T-cell (primary cell): ENCODE results near the gene TMEM82. TPM values are rescaled to one million over a fixed set of nuclear protein-coding genes. Genes with fewer than 3 reads are reported as not detected.

Source experiments
- ATAC-seq, 4 experiments: fragments of 200-7000 bp in 3 of 4; fragments of 150-1000 bp in 1 of 4; cut with Tn5 transposase; replicated peaks in 1 of 4; 1 replicate in 3 of 4; 2 replicates in 1 of 4; pipeline ENCODE4 v1.10.0; 2021; ENCODE audit warnings: moderate library complexity in 3 of 4, mild to moderate bottlenecking in 2 of 4, moderate number of reproducible peaks in 1 of 4
- CTCF ChIA-PET, 2 donors: fragments of 300-600 bp; sonication (Branson Sonifier 250); formaldehyde crosslinking; loops; one replicate each; lab custom pipeline; 2022; ENCODE audit warnings: antibody characterized with exemption in 2 of 2; lab: Charles Lee
- POLR2A ChIA-PET, 2 donors: fragments of 300-600 bp; sonication (Branson Sonifier 250); formaldehyde crosslinking; loops; one replicate each; lab custom pipeline; 2022; ENCODE audit warnings: antibody characterized with exemption in 2 of 2; lab: Charles Lee
- DNase-seq, 35 experiments: peaks; one replicate each; pipeline versions ENCODE4 v3.0.0 to v3.0.0-alpha.2; 2013 to 2023
- H3K27ac ChIP-seq: one replicate; pipeline ENCODE4 v1.5.1; 2013; ENCODE audit warnings: low read length
- H3K27me3 ChIP-seq, 2 experiments: replicated peaks in 1 of 2; 1 replicate in 1 of 2; 2 replicates in 1 of 2; pipeline versions ENCODE4 v1.6.1 to v1.7.0; 2013; ENCODE audit warnings: low read length in 1 of 2, mixed read lengths in 1 of 2; ENCODE audit not compliant: control insufficient read depth in 2 of 2, insufficient read depth in 2 of 2; ENCODE audit errors: extremely low read depth in 1 of 2
- H3K36me3 ChIP-seq, 2 donors: 1 replicate in 1 of 2; 2 replicates in 1 of 2; pipeline versions ENCODE4 v1.6.1 to v1.7.0; 2013; ENCODE audit warnings: low read length in 1 of 2; ENCODE audit not compliant: control insufficient read depth in 2 of 2, insufficient read depth in 1 of 2; ENCODE audit errors: extremely low read depth in 1 of 2
- H3K4me1 ChIP-seq, 2 experiments: 1 replicate in 1 of 2; 2 replicates in 1 of 2; pipeline versions ENCODE4 v1.6.1 to v1.7.0; 2013; ENCODE audit warnings: low read length in 2 of 2, mixed read lengths in 1 of 2; ENCODE audit not compliant: insufficient read depth in 2 of 2, control insufficient read depth in 1 of 2; ENCODE audit errors: extremely low read depth in 1 of 2
- H3K4me3 ChIP-seq, 2 donors: 1 replicate in 1 of 2; 2 replicates in 1 of 2; pipeline versions ENCODE4 v1.5.1 to v1.7.0; 2013; ENCODE audit warnings: mild to moderate bottlenecking in 2 of 2, low read length in 1 of 2, moderate library complexity in 1 of 2; ENCODE audit not compliant: control insufficient read depth in 1 of 2; ENCODE audit errors: extremely low read depth in 1 of 2
- H3K9me3 ChIP-seq: 2 replicates; pipeline ENCODE4 v1.7.0; 2013
- H3K27ac Mint-ChIP-seq, 2 donors: one replicate each; pipeline ENCODE4 v1.8.0; 2020 to 2021; ENCODE audit warnings: mild to moderate bottlenecking in 2 of 2, mixed read lengths in 2 of 2
- H3K27me3 Mint-ChIP-seq, 2 donors: one replicate each; pipeline ENCODE4 v1.8.0; 2021 to 2022; ENCODE audit warnings: mixed read lengths in 2 of 2
- H3K36me3 Mint-ChIP-seq: one replicate; pipeline ENCODE4 v1.8.0; 2021; ENCODE audit warnings: mixed read lengths
- H3K4me1 Mint-ChIP-seq, 3 donors: one replicate each; pipeline ENCODE4 v1.8.0; 2020 to 2022; ENCODE audit warnings: mixed read lengths in 3 of 3, mild to moderate bottlenecking in 1 of 3
- H3K4me3 Mint-ChIP-seq, 3 donors: one replicate each; pipeline ENCODE4 v1.8.0; 2020 to 2022; ENCODE audit warnings: mild to moderate bottlenecking in 3 of 3, mixed read lengths in 3 of 3, moderate library complexity in 3 of 3
- H3K9me3 Mint-ChIP-seq, 3 donors: one replicate each; pipeline ENCODE4 v1.8.0; 2020 to 2022; ENCODE audit warnings: mixed read lengths in 3 of 3
- WGBS: methylation state at CpG from one replicate; pipeline ENCODE4 v1.1.5; 2013; ENCODE audit warnings: missing lambda C conversion rate; ENCODE audit not compliant: insufficient coverage; 5-methylcytosine and 5-hydroxymethylcytosine counted together
- total RNA-seq, 35 experiments: library from RNA in 6 of 35; stranded (reverse) in 6 of 35; fragments of 120-200 nt in 1 of 35; gene quantifications; one replicate each; pipeline versions ENCODE4 v1.2.1 to v1.2.4 and lab custom pipeline; 2013 to 2026

The TMEM82 gene
- total RNA-seq, 5 donors from 2014 or later (not counting 1 experiment from before 2014, with no cell fraction given): not detected

DNA sequence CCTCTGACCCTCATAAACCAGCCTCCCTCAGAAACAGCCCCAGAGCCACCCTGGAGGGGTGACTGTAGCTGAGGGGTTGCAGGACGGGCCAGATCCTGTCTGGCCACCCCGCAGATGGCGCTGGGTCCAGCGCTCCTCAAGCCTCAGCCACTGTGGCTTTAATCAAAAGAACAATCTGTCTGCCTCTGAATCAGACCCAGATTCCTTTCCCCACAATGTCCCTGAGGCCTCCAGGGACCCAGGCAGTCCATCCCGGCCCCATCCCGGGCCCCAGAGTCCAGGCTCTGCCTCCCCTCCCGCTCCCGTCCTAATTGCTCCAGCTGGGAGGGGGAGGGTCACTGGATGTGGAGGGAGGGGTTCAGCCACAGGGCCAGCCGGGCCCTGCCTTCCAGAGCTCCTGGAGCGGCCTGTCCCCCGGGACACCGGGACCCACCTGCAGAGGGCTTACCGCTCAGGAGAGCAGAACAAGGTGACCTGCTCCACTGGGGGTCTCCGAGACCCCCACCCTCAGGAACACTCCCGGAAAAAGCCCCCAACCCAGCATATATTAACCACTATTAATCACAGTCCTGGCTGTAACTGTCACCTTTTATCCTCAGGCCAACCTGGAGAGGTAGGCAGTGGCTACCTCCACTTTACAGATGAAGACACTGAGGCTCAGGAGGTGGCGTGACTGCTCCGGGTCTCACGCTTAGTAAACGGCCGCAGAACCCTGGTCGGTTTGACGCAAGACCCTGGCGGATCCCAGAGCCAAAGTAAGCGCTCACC, 15.5 kb downstream of the TMEM82 start:
- 22% methylated on average over 10 of the region's 24 CpGs for WGBS
- DNase-seq (no peak), ATAC-seq (peak in 1 of 4 experiments; percentile 13)
- Mint-ChIP-seq H3K27me3 (peaks cover 23 to 59% of the 10 kb centered on the region in 2 donors), H3K4me1 (peaks cover 14 to 23% (median 18%) of the 10 kb centered on the region in 3 donors), H3K36me3 (no peaks in the 10 kb centered on the region), H3K9me3 (no peaks in the 10 kb centered on the region), H3K27ac (no peak overlapping the region), H3K4me3 (peak overlapping the region; percentile 67 to 78 (median 68))
- H3K4me3 ChIP-seq: peak overlapping the region in 1 of 2 donors; percentile 44
- peaks cover 4 to 33% of the 10 kb centered on the region in 2 experiments for H3K4me1 ChIP-seq
- no peak overlapping the region for H3K27ac ChIP-seq
- H3K36me3 ChIP-seq: no peaks in the 10 kb centered on the region
- H3K27me3 ChIP-seq: peaks cover 14 to 65% of the 10 kb centered on the region in 2 experiments
- ChIA-PET POLR2A (interaction anchor here in 1 of 2 donors (0.5 kb wide), 1 partner anchor 9 kb away, joined by 5 read pairs; no protein-coding TSS in a partner anchor), CTCF (no interaction called here)
- H3K9me3 ChIP-seq: no peaks in the 10 kb centered on the region

DNA sequence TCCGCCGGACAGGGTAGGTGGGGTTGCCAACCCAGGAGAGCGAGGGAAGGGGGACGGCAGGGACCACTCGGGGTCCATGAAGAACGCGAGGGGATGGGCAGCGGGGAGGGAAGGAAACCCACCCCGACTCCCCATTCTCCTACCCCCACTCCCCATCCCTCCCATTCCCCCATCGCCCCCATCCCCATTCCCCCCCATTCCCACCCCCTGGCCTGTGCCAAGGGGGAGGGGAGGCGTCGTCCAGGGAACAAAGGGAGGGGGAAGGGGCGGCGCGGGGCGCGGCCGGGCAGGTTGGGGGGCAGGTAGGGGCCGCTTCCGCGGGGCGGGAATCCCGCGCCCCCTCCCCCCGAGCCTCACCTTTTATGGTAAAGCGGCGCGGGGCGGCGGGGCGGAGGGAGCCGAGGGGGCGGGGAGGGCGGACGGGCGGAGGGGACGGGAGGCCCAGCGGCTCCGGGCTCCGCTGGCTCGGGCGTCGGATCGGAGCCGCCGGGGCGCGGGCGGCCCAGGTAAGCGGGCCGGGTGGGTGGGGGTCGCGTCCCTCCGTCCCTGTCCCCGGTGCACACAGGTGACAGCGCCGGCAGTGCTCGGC, 16.1 kb downstream of the TMEM82 start, which contains the start of gene FBLIM1:
FBLIM1 (plus strand) TSS at position 453 of the 589 bp plus-strand sequence. CDS start 6,189 bp downstream, outside the sequence.
- Mint-ChIP-seq H3K27me3 (peaks cover 23 to 55% of the 10 kb centered on the region in 2 donors), H3K4me1 (peaks cover 14 to 23% (median 18%) of the 10 kb centered on the region in 3 donors), H3K4me3 (peak within 1 kb of the TSS; percentile 67 to 78 (median 68)), H3K27ac (no peak within 1 kb of the TSS), H3K9me3 (no peaks in the 10 kb centered on the region), H3K36me3 (no peaks in the 10 kb centered on the region)
- H3K27me3 ChIP-seq: peaks cover 14 to 65% of the 10 kb centered on the region in 2 experiments
- no peaks in the 10 kb centered on the region for H3K36me3 ChIP-seq
- CTCF ChIA-PET: no interaction called here
- peaks cover 4 to 33% of the 10 kb centered on the region in 2 experiments for H3K4me1 ChIP-seq
- 4% methylated on average over 23 of the region's 58 CpGs for WGBS
- POLR2A ChIA-PET: no interaction called here
- peak; percentile 52 to 65 (median 57) for ATAC-seq
- no peaks in the 10 kb centered on the region for H3K9me3 ChIP-seq
- H3K4me3 ChIP-seq: peak within 1 kb of the TSS in 1 of 2 donors; percentile 57
- H3K27ac ChIP-seq: no peak within 1 kb of the TSS
- peak in 1 of 35 experiments; percentile 13 for DNase-seq

DNA sequence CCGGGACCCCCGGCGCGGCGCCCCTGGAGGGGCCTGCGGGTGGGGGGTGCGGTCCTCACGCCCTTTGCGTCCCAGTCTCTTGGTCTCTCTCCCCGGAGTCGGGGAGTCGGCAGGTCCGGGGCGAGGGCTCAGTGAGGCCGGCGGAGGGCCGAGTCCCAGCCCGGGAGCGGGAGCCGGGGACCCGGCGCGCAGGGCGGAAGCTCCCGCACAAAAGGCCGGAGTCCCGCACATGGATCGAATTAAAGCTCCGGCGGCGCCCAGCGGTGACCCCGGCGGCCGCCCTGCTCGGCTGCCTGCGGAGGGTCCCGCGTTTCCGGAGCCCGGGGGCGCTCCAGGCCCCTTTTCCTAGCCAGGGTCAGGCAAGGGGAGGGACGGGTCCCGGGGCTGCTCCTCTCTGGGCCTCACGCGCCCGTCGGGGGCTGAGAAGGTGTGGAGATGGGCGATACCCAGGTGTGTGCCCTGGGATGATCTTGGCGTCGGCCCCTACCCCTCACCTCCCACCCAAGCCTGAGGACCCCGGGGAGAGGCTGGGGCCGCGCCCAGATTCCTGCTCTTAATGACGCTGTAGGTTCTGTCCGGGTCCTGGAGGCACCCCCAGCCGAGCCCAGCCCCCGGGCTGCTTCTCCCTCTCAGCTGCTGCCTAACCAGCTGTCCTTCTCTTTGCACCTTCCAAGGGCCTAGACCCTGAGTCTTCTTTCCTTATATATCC, 16.8 kb downstream of the TMEM82 start:
- Histone ChIP-seq H3K9me3 (no peaks in the 10 kb centered on the region), H3K4me1 (peaks cover 4 to 33% of the 10 kb centered on the region in 2 experiments), H3K27ac (no peak overlapping the region), H3K4me3 (peak overlapping the region in 1 of 2 donors; percentile 57), H3K36me3 (no peaks in the 10 kb centered on the region), H3K27me3 (peaks cover 14 to 63% of the 10 kb centered on the region in 2 experiments)
- ChIA-PET CTCF (no interaction called here), POLR2A (no interaction called here)
- Mint-ChIP-seq H3K9me3 (no peaks in the 10 kb centered on the region), H3K36me3 (no peaks in the 10 kb centered on the region), H3K4me3 (peak overlapping the region; percentile 46 to 57 (median 53)), H3K4me1 (peaks cover 14 to 23% (median 18%) of the 10 kb centered on the region in 3 donors), H3K27me3 (peaks cover 23 to 57% of the 10 kb centered on the region in 2 donors), H3K27ac (no peak overlapping the region)
- 5% methylated on average over 46 of the region's 58 CpGs for WGBS
- DNase-seq (no peak), ATAC-seq (peak; percentile 36 to 45 (median 42))

DNA sequence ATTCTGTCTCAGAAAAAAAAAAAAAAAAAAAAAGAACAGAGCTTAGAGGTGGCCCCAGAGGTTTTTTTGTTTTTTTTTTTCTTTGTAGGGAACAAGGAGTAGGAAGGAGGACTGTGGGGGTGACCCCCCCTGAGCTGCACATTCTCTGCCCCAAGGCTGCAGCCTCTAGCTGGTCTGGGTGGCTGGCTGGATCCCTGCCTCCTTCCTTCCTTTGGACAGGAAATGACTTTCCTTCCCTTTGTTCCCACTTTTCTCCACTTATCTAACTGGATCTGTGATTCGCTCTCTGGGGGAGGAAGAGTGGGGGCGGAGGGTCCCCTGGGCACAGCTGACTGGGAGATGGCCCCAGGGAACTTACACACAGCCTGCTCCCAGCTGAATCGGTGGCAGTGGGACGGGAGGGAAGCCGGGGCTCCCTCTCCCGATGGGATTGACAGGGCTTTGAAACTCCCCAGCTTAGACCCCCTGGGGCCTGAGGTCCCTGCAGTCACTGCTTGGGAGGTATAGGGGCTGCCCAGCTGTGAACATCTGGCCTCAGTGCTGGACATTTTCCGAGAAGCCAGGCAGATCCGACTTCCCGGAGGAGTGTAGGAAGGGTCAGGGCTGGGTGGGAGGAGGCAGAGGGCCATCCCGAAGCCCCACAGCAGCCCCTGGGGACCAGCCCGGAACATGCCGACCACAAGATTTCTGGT, 18.4 kb downstream of the TMEM82 start:
- Histone ChIP-seq H3K27ac (no peak overlapping the region), H3K4me3 (no peak overlapping the region), H3K9me3 (no peaks in the 10 kb centered on the region), H3K27me3 (peaks cover 12 to 73% of the 10 kb centered on the region in 2 experiments), H3K36me3 (no peaks in the 10 kb centered on the region), H3K4me1 (peaks cover 4 to 32% of the 10 kb centered on the region in 2 experiments)
- Mint-ChIP-seq H3K9me3 (no peaks in the 10 kb centered on the region), H3K4me3 (no peak overlapping the region), H3K27me3 (peaks cover 23 to 62% of the 10 kb centered on the region in 2 donors), H3K27ac (no peak overlapping the region), H3K4me1 (peaks cover 14 to 21% (median 17%) of the 10 kb centered on the region in 3 donors), H3K36me3 (no peaks in the 10 kb centered on the region)
- 71% methylated on average over 10 of the region's 12 CpGs for WGBS
- ChIA-PET POLR2A (interaction anchor here in 1 of 2 donors (0.6 kb wide), 2 partner anchors 24 to 54 kb away, joined by 5 to 7 read pairs; no protein-coding TSS in a partner anchor), CTCF (interaction anchor here in 1 of 2 donors (0.6 kb wide), 1 partner anchor 195 kb away, joined by 5 read pairs; no protein-coding TSS in a partner anchor)
- DNase-seq (no peak), ATAC-seq (no peak)

DNA sequence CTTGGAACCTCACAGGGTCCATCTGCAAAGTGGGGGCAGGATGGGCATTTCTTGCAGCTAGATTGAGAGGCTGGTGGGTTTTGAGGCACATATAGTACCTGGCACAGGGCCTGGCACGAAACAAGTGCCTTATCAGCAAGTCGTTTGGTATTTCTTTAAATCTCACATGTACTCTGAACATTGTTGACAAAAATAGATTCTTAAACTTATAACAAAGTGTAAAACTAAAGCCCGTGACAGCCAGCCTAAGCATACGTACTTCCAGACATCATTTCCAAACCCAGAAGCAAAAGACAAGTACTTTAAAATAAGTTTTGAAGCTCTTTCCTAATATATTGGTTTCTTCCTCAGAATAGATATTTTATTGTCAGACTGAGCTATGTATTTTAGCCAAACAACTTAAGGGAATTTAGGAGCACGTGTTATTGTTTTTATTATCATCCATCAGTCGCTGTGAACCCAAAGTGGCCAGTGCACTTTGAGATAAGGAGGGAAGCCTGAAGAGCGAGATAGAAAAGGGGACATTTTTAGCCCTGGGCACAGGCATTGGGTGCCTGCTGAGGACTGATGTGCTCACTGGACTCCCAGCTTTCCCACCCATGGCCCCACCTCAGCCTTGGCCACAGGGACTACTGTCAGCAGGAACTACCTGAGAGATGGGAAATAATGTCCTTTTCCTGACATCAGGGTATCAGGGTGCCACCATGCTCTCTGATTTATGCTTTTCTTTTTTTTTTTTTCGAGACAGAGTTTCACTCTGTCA, 19.2 kb downstream of the TMEM82 start:
- DNase-seq: no peak
- no peaks in the 10 kb centered on the region for H3K9me3 ChIP-seq
- peaks cover 2 to 25% of the 10 kb centered on the region in 2 experiments for H3K4me1 ChIP-seq
- ChIA-PET CTCF (interaction anchor here in 1 of 2 donors (0.7 kb wide), 1 partner anchor 72 kb away, joined by 6 read pairs; no protein-coding TSS in a partner anchor), POLR2A (no interaction called here)
- Mint-ChIP-seq H3K4me3 (no peak overlapping the region), H3K36me3 (no peaks in the 10 kb centered on the region), H3K9me3 (no peaks in the 10 kb centered on the region), H3K27me3 (peaks cover 18 to 58% of the 10 kb centered on the region in 2 donors), H3K27ac (no peak overlapping the region), H3K4me1 (peaks cover 8 to 15% (median 8%) of the 10 kb centered on the region in 3 donors)
- H3K27me3 ChIP-seq: peaks cover 12 to 70% of the 10 kb centered on the region in 2 experiments
- ATAC-seq: no peak
- no peak overlapping the region for H3K27ac ChIP-seq
- H3K4me3 ChIP-seq: no peak overlapping the region
- WGBS: 52% methylated on average over 3 of the region's 8 CpGs
- no peaks in the 10 kb centered on the region for H3K36me3 ChIP-seq
